Right lobe of liver (tissue), 4 donors: ENCODE measurements around the gene HBS1L.

Experiments used
- CTCF ChIP-seq, 4 donors: fragments of 200-600 bp in 3 of 4; fragments of 450-650 bp in 1 of 4; IDR thresholded peaks; one replicate each; pipeline versions ENCODE4 v1.5.1 to v1.8.0; 2016 to 2022; ENCODE audit warnings: antibody characterized with exemption in 4 of 4, mild to moderate bottlenecking in 2 of 4
- POLR2A ChIP-seq: fragments of 450-650 bp; IDR thresholded peaks from one replicate; pipeline ENCODE4 v1.6.1; 2017; ENCODE audit warnings: antibody characterized with exemption, mild to moderate bottlenecking
- donor health status: DM: no; HTN: no; CAD: no.
- donor health status: DM: no; HTN: no; CAD: no.
- donor health status: DM: no; HTN: yes; CAD: no.

GRCh38 chr6:134932535-134933470 is 121.8 kb downstream of the HBS1L start:
- TF ChIP-seq POLR2A = no peak
- TF ChIP-seq CTCF (IDR thresholded peaks at IDR 0.05) = no peak
